Thyroid gland (tissue), 4 donors: ENCODE results near the gene LRRC47. TPM values are rescaled to one million over a fixed set of nuclear protein-coding genes. Genes with fewer than 3 reads are reported as not detected.

Experiments
- DNase-seq, 2 donors: peaks; one replicate each; pipeline ENCODE4 v3.0.0-alpha.2; 2019
- H3K27ac ChIP-seq, 3 donors: fragments of 200-600 bp; sonication (generic); 1 replicate in 2 of 3; 2 replicates in 1 of 3; pipeline ENCODE4 v1.5.1; 2016 to 2019; ENCODE audit warnings: mild to moderate bottlenecking in 1 of 3, moderate library complexity in 1 of 3
- H3K27me3 ChIP-seq: fragments of 200-600 bp; sonication (generic); one replicate; pipeline ENCODE4 v1.5.1; 2019
- H3K36me3 ChIP-seq, 2 donors: fragments of 200-600 bp; sonication (generic); one replicate each; pipeline ENCODE4 v1.5.1; 2016 to 2019
- H3K4me1 ChIP-seq, 2 donors: fragments of 200-600 bp; sonication (generic); one replicate each; pipeline ENCODE4 v1.5.1; 2017 to 2019
- H3K4me3 ChIP-seq, 3 donors: fragments of 200-600 bp; sonication (generic); replicated peaks in 1 of 3; 1 replicate in 2 of 3; 2 replicates in 1 of 3; pipeline ENCODE4 v1.5.1; 2016; ENCODE audit warnings: mild to moderate bottlenecking in 1 of 3
- H3K9me3 ChIP-seq: fragments of 200-600 bp; sonication (generic); one replicate; pipeline ENCODE4 v1.5.1; 2017
- POLR2A ChIP-seq, 2 donors: fragments of 450-650 bp; IDR thresholded peaks; one replicate each; pipeline ENCODE4 v1.6.1; 2017; ENCODE audit warnings: antibody characterized with exemption in 2 of 2, mild to moderate bottlenecking in 2 of 2, moderate library complexity in 1 of 2
- WGBS, 2 donors: methylation state at CpG; one replicate each; pipeline ENCODE4 v1.1.5; 2017; 5-methylcytosine and 5-hydroxymethylcytosine counted together
- intact Hi-C: fragments of 100-400 bp; cut with DNase I; formaldehyde crosslinking; loops from one replicate; pipeline ENCODE4 v1.15.1; 2023
- total RNA-seq, 4 donors: library from RNA; depleted of rRNA; stranded (reverse); fragments of >200 nt; gene quantifications; one replicate each; pipeline ENCODE4 v1.2.3, GENCODE V29; 2016
- TF ChIP-seq, protein P1 (sequence below), 6 experiments: fragments of 200-600 bp in 3 of 6; fragments of 450-650 bp in 3 of 6; sonication (generic) in 3 of 6; IDR thresholded peaks; one replicate each; pipeline ENCODE4 v1.5.1; 2016 to 2019; ENCODE audit warnings: antibody characterized with exemption in 6 of 6, mild to moderate bottlenecking in 2 of 6, inconsistent platforms in 1 of 6, moderate library complexity in 1 of 6

LRRC47 gene
- total RNA-seq, 4 donors from 2014 or later, result 38.7 to 45.2 (median 43.7) TPM

DNA sequence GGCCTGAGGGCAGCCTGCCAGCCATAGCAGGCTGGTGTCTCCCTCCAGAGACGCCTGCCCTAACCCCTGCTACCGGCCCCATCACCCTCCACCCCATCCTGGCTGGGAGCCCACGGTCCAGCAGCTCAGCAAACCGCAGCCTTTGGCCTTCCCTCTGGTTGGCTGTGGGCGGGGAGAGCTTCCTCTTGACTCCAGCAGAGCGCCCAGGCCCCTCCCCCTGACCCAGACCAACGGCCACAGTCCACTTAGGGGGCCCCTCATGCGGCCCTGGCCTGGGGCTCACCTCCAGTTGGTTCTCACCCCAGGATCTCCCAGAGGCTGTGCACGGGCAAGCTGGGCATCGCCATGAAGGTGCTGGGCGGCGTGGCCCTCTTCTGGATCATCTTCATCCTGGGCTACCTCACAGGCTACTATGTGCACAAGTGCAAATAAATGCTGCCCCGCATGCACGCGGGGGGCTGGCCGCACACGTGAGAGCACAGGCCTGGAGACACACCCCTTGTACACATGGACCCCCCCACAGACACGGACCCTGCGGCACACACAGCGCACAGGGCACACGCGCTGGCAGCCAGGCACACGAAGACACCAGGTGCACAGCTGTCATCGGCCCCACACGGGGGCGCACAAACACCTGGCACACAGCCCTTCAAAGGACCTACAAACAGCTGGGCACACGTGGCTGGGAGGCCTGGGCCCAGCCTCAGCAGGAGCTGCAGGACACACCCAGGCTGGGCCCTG lies 20.6 kb downstream of the LRRC47 start:
- Histone ChIP-seq H3K27ac (peak overlapping the region; percentile 13 to 80 (median 41)), H3K4me1 (peaks cover 46 to 60% of the 10 kb centered on the region in 2 donors), H3K27me3 (no peaks in the 10 kb centered on the region), H3K4me3 (no peak overlapping the region), H3K9me3 (no peaks in the 10 kb centered on the region), H3K36me3 (peaks cover 9 to 17% of the 10 kb centered on the region in 2 donors)
- 28% methylated on average over 10 of the region's 27 CpGs; no CpG with 5 or more reads in 1 of the 2 donors for WGBS, 2 donors
- peak in 1 of 2 donors; percentile 1 for TF ChIP-seq POLR2A (IDR thresholded peaks at IDR 0.05)
- TF ChIP-seq, protein P1, sequence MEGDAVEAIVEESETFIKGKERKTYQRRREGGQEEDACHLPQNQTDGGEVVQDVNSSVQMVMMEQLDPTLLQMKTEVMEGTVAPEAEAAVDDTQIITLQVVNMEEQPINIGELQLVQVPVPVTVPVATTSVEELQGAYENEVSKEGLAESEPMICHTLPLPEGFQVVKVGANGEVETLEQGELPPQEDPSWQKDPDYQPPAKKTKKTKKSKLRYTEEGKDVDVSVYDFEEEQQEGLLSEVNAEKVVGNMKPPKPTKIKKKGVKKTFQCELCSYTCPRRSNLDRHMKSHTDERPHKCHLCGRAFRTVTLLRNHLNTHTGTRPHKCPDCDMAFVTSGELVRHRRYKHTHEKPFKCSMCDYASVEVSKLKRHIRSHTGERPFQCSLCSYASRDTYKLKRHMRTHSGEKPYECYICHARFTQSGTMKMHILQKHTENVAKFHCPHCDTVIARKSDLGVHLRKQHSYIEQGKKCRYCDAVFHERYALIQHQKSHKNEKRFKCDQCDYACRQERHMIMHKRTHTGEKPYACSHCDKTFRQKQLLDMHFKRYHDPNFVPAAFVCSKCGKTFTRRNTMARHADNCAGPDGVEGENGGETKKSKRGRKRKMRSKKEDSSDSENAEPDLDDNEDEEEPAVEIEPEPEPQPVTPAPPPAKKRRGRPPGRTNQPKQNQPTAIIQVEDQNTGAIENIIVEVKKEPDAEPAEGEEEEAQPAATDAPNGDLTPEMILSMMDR (IDR thresholded peaks at IDR 0.05), result peak in 4 of 6 experiments; percentile 5 to 34 (median 26)
- intact Hi-C loops, result no loop called here
- DNase-seq, result peak; percentile 93 to 94

DNA sequence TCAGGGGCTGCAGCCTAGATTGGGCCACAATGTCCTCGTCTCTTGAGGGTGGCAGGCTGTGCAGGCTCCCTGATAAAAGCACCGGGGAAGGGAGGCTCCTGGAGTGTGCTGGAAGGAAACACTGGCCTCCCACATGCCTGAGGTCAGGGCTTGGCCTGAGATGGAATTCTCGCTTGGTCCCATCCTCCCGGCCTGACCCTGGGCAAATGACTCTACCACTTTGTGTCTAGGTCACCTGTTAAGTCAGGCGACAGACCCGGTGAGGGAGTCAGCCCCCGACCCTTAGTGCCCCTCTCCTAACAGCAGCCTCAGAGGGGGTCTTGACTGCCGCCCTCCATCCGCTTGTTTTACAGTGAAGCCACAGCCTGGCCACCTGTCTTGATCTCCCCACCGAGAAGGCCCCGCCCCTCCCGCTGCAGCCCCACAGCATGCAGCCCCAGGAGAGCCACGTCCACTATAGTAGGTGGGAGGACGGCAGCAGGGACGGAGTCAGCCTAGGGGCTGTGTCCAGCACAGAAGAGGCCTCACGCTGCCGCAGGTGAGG lies 21.3 kb downstream of the LRRC47 start:
- no peaks in the 10 kb centered on the region for H3K9me3 ChIP-seq
- no peak for DNase-seq
- no peaks in the 10 kb centered on the region for H3K27me3 ChIP-seq
- peak overlapping the region in 1 of 3 donors; percentile 80 for H3K27ac ChIP-seq
- TF ChIP-seq POLR2A (IDR thresholded peaks at IDR 0.05), result peak in 1 of 2 donors; percentile 3
- TF ChIP-seq, protein P1 (IDR thresholded peaks at IDR 0.05), result no peak
- WGBS, 2 donors, result 37% methylated on average over 14 of the region's 17 CpGs; no CpG with 5 or more reads in 1 of the 2 donors
- no peak overlapping the region for H3K4me3 ChIP-seq
- H3K36me3 ChIP-seq, result peaks cover 6 to 10% of the 10 kb centered on the region in 2 donors
- intact Hi-C loops, result no loop called here
- H3K4me1 ChIP-seq, result peaks cover 46 to 60% of the 10 kb centered on the region in 2 donors

DNA sequence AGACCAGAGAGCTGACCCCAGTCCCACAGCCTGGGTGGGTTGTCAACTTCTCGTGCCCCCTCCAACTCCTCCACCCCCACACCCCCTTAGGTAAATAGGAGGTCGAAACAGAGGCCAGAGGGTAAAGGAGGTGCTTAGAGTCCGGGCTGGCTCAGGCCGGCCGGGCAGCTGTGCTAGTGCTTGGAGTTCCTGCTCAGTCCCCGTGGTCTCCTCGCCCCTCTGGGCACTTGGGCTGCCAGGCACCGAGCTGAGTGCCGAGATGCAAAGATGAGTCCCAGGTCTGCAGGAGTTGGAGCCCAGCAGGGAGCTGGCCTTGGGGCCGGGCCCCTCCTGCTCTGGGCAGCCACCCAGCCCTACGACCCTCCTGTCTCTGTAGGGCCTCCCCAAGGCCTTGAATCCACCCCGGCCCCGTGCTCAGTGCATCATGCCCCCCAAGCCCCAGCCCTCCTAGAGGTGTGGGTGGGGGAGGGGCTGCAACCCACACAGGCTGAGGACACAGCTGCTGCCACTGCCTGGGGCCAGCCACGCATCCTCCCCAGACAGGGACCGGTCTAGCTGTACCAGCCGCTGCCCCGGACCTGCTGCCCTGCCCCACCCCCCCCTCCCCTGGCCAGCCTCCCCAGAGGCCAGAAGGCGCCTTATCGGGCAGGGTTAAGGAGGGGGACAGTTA lies 21.9 kb downstream of the LRRC47 start:
- no peak for DNase-seq
- WGBS, 2 donors, result 80 to 81% methylated on average over 9 to 11 of the region's 19 CpGs
- Histone ChIP-seq H3K4me1 (peaks cover 46 to 60% of the 10 kb centered on the region in 2 donors), H3K4me3 (no peak overlapping the region), H3K27me3 (no peaks in the 10 kb centered on the region), H3K27ac (peak overlapping the region in 1 of 3 donors; percentile 80), H3K36me3 (peaks cover under 1 to 5% of the 10 kb centered on the region in 2 donors), H3K9me3 (no peaks in the 10 kb centered on the region)
- TF ChIP-seq, protein P1 (IDR thresholded peaks at IDR 0.05), result no peak
- TF ChIP-seq POLR2A (IDR thresholded peaks at IDR 0.05), result no peak
- intact Hi-C loops, result no loop called here

DNA sequence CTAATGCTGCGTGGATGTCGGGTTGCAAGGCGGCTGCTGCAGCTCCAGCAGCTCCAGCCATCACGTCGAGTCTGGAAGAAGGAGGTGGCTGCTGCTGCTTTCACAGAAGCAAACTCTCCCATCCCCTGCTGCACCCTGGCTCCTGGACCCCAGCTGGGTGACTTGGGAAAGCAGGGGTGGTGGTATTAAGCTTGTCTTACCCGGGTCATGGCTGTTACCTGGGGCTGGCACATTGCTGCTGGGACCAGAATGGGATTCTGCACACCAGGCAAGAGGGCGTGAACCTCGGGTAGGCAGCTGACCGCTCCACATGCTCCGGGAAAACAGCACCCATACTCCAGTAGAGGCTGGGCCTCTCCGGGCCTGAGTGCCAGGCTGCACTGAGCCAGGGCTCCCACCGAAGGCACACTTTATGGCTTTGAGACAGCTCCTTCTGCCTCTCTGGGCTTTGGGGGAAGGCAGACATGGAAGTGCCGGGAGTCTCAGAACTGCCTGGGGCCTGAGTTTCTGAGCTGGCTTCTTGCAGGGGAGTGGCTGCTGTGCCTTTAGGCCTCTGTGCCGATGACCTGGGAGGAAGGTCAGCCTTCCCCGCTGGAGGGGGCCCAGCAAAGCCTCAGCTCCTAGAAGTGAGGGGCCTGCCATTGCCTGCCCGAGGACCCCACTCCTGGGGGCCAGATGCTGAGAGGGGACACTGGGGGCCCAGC lies 22.6 kb downstream of the LRRC47 start:
- intact Hi-C loops, result no loop called here
- no peak overlapping the region for H3K4me3 ChIP-seq
- no peaks in the 10 kb centered on the region for H3K27me3 ChIP-seq
- peak overlapping the region in 2 of 3 donors; percentile 45 to 64 for H3K27ac ChIP-seq
- peaks cover 46 to 60% of the 10 kb centered on the region in 2 donors for H3K4me1 ChIP-seq
- no peaks in the 10 kb centered on the region for H3K36me3 ChIP-seq
- no peak for DNase-seq
- 67 to 89% methylated on average over 11 of the region's 16 CpGs for WGBS, 2 donors
- no peak for TF ChIP-seq POLR2A (IDR thresholded peaks at IDR 0.05)
- TF ChIP-seq, protein P1 (IDR thresholded peaks at IDR 0.05), result no peak
- no peaks in the 10 kb centered on the region for H3K9me3 ChIP-seq
